Body of pancreas (tissue), 4 donors: ENCODE data around the gene ENO3.

Experiments used
- CTCF ChIP-seq, 7 experiments: fragments of 450-650 bp in 4 of 7; fragments of 200-600 bp in 3 of 7; sonication (generic) in 3 of 7; IDR thresholded peaks; one replicate each; pipeline ENCODE4 v1.5.1; 2016 to 2019; ENCODE audit warnings: antibody characterized with exemption in 7 of 7
- POLR2A ChIP-seq, 3 donors: fragments of 450-650 bp; IDR thresholded peaks; one replicate each; pipeline ENCODE4 v1.6.1; 2016; ENCODE audit warnings: antibody characterized with exemption in 3 of 3, mild to moderate bottlenecking in 2 of 3

GRCh38 chr17:4938688-4939545 is 12.0 kb upstream of the ENO3 start:
- TF ChIP-seq POLR2A (IDR thresholded peaks at IDR 0.05) = no peak
- no peak for TF ChIP-seq CTCF (IDR thresholded peaks at IDR 0.05)
